C1 segment of cervical spinal cord (tissue), 14 donors: ENCODE data around the gene PM20D2.

Experiments used
- DNase-seq, 14 donors: peaks; one replicate each; lab custom pipeline; 2025; lab: John Stamatoyannopoulos, UW

Gene PM20D2

DNA sequence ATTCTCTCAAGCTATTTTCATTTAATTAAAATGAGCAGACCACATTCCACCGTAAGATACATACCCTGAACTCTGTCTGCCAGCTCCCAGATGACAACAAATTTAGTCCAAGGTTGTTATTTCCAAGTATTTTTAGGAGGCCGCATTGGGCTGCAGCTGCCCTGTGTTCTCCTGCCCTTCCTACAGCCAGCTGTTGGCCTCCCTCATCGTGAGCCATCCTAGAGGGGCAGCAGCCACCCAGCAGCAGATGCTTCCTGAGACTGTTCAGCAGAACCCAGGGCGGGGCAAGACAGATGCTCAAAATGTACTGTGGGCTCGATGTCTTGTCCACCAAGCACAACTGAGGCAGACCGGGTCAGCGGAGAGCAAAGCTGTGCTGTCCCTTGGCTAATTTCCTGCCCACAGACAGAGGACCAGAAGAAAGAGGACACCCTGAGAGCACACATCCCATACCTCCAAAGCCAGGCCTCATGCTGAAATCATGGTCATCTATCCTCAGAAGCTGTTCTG is 54.9 kb downstream of the PM20D2 start:
- DNase-seq, result no peak

DNA sequence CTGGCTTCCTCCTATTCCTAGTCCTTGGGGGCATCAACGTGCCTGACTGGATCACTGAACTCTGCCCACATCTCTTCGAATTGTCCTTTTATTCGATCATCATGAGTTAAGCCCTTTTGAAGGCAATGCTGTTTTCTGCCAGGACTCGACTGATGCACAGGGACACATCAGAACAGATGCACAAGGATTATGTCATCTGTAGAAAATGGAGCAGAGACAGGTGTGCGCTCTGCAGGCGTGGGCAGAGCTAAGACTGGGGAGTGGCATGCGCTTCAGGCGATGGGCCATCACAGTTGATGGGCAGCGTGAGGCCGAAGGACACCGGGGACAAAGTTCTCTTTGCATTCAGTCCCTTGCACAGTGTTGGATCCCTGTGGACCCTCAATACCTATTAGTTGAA is 58.2 kb downstream of the PM20D2 start:
- peak in 1 of 14 donors; percentile 43 for DNase-seq

DNA sequence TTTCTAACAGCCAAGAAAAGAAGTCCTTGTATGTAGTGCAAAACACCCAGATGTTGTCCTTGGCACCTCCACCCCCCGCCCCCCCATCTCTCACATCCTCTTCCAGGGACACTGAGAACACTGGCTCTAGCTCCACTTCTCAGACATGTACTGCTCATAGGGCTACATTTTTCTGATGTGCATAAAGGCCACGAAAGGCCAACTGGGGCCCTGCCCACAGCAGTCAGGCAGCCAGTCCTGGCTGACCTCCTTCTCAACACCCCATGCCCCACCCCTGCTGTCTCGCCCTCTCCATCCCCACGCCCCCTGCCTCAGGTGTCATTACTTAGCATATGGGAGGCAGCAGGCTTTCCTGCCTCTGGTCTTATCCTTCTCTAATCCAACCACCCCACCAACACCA is 60.0 kb downstream of the PM20D2 start:
- DNase-seq, result no peak

DNA sequence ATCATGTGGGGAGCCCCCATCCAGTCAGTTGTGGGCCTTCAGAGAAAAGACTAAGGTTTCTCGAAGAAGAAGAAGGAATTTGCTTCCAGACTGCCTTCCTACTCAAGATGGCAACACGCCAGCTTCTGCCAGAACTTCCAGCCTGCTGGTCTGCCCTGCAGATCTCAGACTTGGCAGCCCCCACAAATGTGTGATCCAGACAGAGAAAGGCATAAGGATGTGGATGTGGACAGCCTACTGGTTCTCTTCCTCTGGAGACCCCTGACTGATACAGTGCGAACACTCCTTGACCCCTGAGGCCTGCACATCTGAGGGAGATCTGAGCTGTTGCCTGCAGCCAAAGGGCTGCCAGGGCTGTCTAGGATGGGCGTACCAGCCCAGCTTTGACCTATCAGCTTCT is 62.7 kb downstream of the PM20D2 start:
- no peak for DNase-seq

GRCh38 chr6:89209457-89209856 is 63.6 kb downstream of the PM20D2 start:
- no peak for DNase-seq

DNA sequence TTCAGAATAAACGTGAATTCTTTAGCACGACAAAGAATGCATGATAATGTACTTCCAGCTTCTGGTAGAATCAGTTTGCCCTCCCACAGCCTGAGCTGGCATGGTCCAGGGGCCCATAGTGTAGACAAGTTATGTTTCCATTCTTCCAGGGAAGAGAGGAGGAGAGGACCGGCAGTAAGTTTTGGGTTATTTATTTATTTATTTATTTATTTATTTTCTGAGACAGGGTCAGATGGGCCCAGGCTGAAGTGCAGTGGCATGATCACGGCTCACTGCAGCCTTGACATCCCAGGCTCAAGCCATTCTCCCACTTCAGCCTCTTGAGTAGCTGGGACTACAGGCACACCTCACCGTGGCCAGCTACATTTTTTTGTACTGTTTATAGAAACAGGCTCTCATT is 66.6 kb downstream of the PM20D2 start:
- no peak for DNase-seq

- no peak for DNase-seq
Observed at GRCh38 chr6:89214197-89214596, 68.3 kb downstream of the PM20D2 start.
